NCI-H82 treated with DMSO at 0.1 percent for 48 hours (cell line): ENCODE results near the gene CNNM4.

Experiments
- DNase-seq: peaks from one replicate; lab custom pipeline; 2025; ENCODE audit not compliant: unreplicated experiment; lab: John Stamatoyannopoulos, UW

The CNNM4 gene

GRCh38 chr2:96760036-96760985 is at the start of gene CNNM4:
TSS of gene CNNM4 (plus strand) at chr2:96760902. CDS start at chr2:96761000, 98 bp downstream.
- DNase-seq = peak; percentile 82

GRCh38 chr2:96710985-96711384 is 49.7 kb upstream of the CNNM4 start:
- no peak for DNase-seq

GRCh38 chr2:96715658-96716057 is 45.0 kb upstream of the CNNM4 start:
- DNase-seq = no peak

- no peak for DNase-seq
Observed at GRCh38 chr2:96716388-96716787, 44.3 kb upstream of the CNNM4 start.

GRCh38 chr2:96726131-96726530 is 34.6 kb upstream of the CNNM4 start:
- DNase-seq = no peak

GRCh38 chr2:96727431-96727830 is 33.3 kb upstream of the CNNM4 start:
- no peak for DNase-seq

GRCh38 chr2:96729748-96730147 is 31.0 kb upstream of the CNNM4 start:
- no peak for DNase-seq

- DNase-seq = no peak
Observed at GRCh38 chr2:96730212-96730611, 30.5 kb upstream of the CNNM4 start.

- DNase-seq = no peak
Observed at GRCh38 chr2:96733931-96734330, 26.8 kb upstream of the CNNM4 start.

GRCh38 chr2:96734880-96735583 is 25.7 kb upstream of the CNNM4 start:
- DNase-seq = peak; percentile 19

GRCh38 chr2:96737251-96737650 is 23.5 kb upstream of the CNNM4 start:
- DNase-seq = no peak

GRCh38 chr2:96737831-96738230 is 22.9 kb upstream of the CNNM4 start:
- no peak for DNase-seq

- DNase-seq = no peak
Observed at GRCh38 chr2:96739076-96739632, 21.5 kb upstream of the CNNM4 start.

- DNase-seq = peak; percentile 94
Observed at GRCh38 chr2:96739633-96740428, 20.9 kb upstream of the CNNM4 start, which contains the start of gene LMAN2L. TSS of gene LMAN2L (minus strand) at chr2:96740064. CDS start at chr2:96740040, 24 bp downstream.

GRCh38 chr2:96747061-96747617 is 13.6 kb upstream of the CNNM4 start:
- no peak for DNase-seq

GRCh38 chr2:96751800-96752199 is 8.9 kb upstream of the CNNM4 start:
- DNase-seq = no peak

- no peak for DNase-seq
Observed at GRCh38 chr2:96753661-96754282, 6.9 kb upstream of the CNNM4 start.

GRCh38 chr2:96754317-96754716 is 6.4 kb upstream of the CNNM4 start:
- no peak for DNase-seq

GRCh38 chr2:96756788-96757476 is 3.8 kb upstream of the CNNM4 start:
- no peak for DNase-seq

- DNase-seq = no peak
Observed at GRCh38 chr2:96757477-96757860, 3.2 kb upstream of the CNNM4 start.
